ENCODE measurements around the gene ANTXR2.

Gene ANTXR2

GRCh38 chr4:80065601-80066000 is 7.4 kb downstream of the ANTXR2 start:
- no peak overlapping the region for H4K5ac ChIP-seq (ENCODE audit: low read length)
- H3K9ac ChIP-seq (ENCODE audit: low read length): no peak overlapping the region
- H3K36me3 ChIP-seq (ENCODE audit: control insufficient read depth, insufficient read depth, low read length): no peaks in the 10 kb centered on the region
- no peaks in the 10 kb centered on the region for H3K79me1 ChIP-seq (ENCODE audit: low read length)
- H4K8ac ChIP-seq (ENCODE audit: low read depth, low read length): no peak overlapping the region
- no peak overlapping the region for H3K4me3 ChIP-seq (ENCODE audit: low read length)
- WGBS (ENCODE audit: extremely low coverage, insufficient coverage, low lambda C conversion rate): no CpG with 5 or more reads among the region's 2 CpGs
- H3K79me2 ChIP-seq (ENCODE audit: control insufficient read depth, insufficient read depth, low read length): no peaks in the 10 kb centered on the region
- no peaks in the 10 kb centered on the region for H3K27me3 ChIP-seq (ENCODE audit: insufficient read depth, low read length, poor library complexity)
- no peak overlapping the region for H3K23ac ChIP-seq (ENCODE audit: low read length)
- H3K18ac ChIP-seq (ENCODE audit: low read length): no peak overlapping the region
- DNase-seq: no peak
- no peak overlapping the region for H2BK120ac ChIP-seq (ENCODE audit: low read depth, low read length)
- no peaks in the 10 kb centered on the region for H3K4me1 ChIP-seq (ENCODE audit: control insufficient read depth, low read depth, low read length)
- no peak overlapping the region for H2BK5ac ChIP-seq (ENCODE audit: low read length)
- no peak overlapping the region for H2AK5ac ChIP-seq (ENCODE audit: low read length)
- no peak overlapping the region for H3K4ac ChIP-seq (ENCODE audit: low read depth, low read length)
- no peak overlapping the region for H3K27ac ChIP-seq (ENCODE audit: low read depth, low read length)
- H2BK15ac ChIP-seq (replicated peaks; ENCODE audit: low read depth): no peak overlapping the region
- no peak overlapping the region for H3K4me2 ChIP-seq (ENCODE audit: low read length)
- no peak overlapping the region for H3K56ac ChIP-seq (ENCODE audit: low read length)

GRCh38 chr4:80062527-80062926 is 10.5 kb downstream of the ANTXR2 start:
- H3K27ac ChIP-seq (ENCODE audit: low read depth, low read length): no peak overlapping the region
- no peak for DNase-seq
- no peak overlapping the region for H3K23ac ChIP-seq (ENCODE audit: low read length)
- H3K27me3 ChIP-seq (ENCODE audit: insufficient read depth, low read length, poor library complexity): no peaks in the 10 kb centered on the region
- H3K4me1 ChIP-seq (ENCODE audit: control insufficient read depth, low read depth, low read length): no peaks in the 10 kb centered on the region
- H3K4ac ChIP-seq (ENCODE audit: low read depth, low read length): no peak overlapping the region
- H2AK5ac ChIP-seq (ENCODE audit: low read length): no peak overlapping the region
- H3K4me3 ChIP-seq (ENCODE audit: low read length): no peak overlapping the region
- H3K4me2 ChIP-seq (ENCODE audit: low read length): no peak overlapping the region
- no peak overlapping the region for H3K56ac ChIP-seq (ENCODE audit: low read length)
- H2BK5ac ChIP-seq (ENCODE audit: low read length): no peak overlapping the region
- no peak overlapping the region for H3K9ac ChIP-seq (ENCODE audit: low read length)
- no peak overlapping the region for H3K18ac ChIP-seq (ENCODE audit: low read length)
- no peaks in the 10 kb centered on the region for H3K36me3 ChIP-seq (ENCODE audit: control insufficient read depth, insufficient read depth, low read length)
- H4K5ac ChIP-seq (ENCODE audit: low read length): no peak overlapping the region
- H2BK120ac ChIP-seq (ENCODE audit: low read depth, low read length): no peak overlapping the region
- no peaks in the 10 kb centered on the region for H3K79me1 ChIP-seq (ENCODE audit: low read length)
- no peak overlapping the region for H4K8ac ChIP-seq (ENCODE audit: low read depth, low read length)
- H3K79me2 ChIP-seq (ENCODE audit: control insufficient read depth, insufficient read depth, low read length): no peaks in the 10 kb centered on the region
- no peak overlapping the region for H2BK15ac ChIP-seq (replicated peaks; ENCODE audit: low read depth)
- no CpG with 5 or more reads among the region's 3 CpGs for WGBS (ENCODE audit: extremely low coverage, insufficient coverage, low lambda C conversion rate)

DNA sequence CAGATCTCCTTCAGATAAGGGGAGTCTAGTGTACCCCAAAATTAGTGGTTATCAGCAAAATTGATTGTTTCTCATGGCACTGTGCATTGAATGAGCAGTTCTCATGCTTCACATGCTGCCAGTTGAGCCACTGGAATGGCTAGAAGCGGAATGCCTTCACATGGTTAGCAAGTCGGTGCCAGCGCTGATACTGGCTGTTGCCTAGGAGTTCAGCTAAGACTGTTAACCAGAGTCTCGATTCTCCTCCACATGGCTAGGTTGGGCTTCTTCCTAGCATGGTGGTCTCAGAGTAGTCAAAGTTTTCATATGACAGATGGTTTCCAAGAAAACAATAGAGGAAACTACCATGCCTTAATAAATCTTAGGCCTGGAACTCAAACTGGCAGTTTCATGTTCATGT is 12.2 kb downstream of the ANTXR2 start:
- H2BK5ac ChIP-seq (ENCODE audit: low read length): no peak overlapping the region
- H3K9ac ChIP-seq (ENCODE audit: low read length): no peak overlapping the region
- H3K79me1 ChIP-seq (ENCODE audit: low read length): no peaks in the 10 kb centered on the region
- no peak overlapping the region for H2AK5ac ChIP-seq (ENCODE audit: low read length)
- H2BK15ac ChIP-seq (replicated peaks; ENCODE audit: low read depth): no peak overlapping the region
- H3K4me3 ChIP-seq (ENCODE audit: low read length): no peak overlapping the region
- no peak overlapping the region for H3K4me2 ChIP-seq (ENCODE audit: low read length)
- H3K18ac ChIP-seq (ENCODE audit: low read length): no peak overlapping the region
- no peaks in the 10 kb centered on the region for H3K27me3 ChIP-seq (ENCODE audit: insufficient read depth, low read length, poor library complexity)
- no peaks in the 10 kb centered on the region for H3K79me2 ChIP-seq (ENCODE audit: control insufficient read depth, insufficient read depth, low read length)
- H3K36me3 ChIP-seq (ENCODE audit: control insufficient read depth, insufficient read depth, low read length): no peaks in the 10 kb centered on the region
- H4K5ac ChIP-seq (ENCODE audit: low read length): no peak overlapping the region
- no peak overlapping the region for H3K56ac ChIP-seq (ENCODE audit: low read length)
- H3K23ac ChIP-seq (ENCODE audit: low read length): no peak overlapping the region
- no peak overlapping the region for H3K27ac ChIP-seq (ENCODE audit: low read depth, low read length)
- no peaks in the 10 kb centered on the region for H3K4me1 ChIP-seq (ENCODE audit: control insufficient read depth, low read depth, low read length)
- no peak overlapping the region for H3K4ac ChIP-seq (ENCODE audit: low read depth, low read length)
- no peak overlapping the region for H2BK120ac ChIP-seq (ENCODE audit: low read depth, low read length)
- no peak for DNase-seq
- no peak overlapping the region for H4K8ac ChIP-seq (ENCODE audit: low read depth, low read length)
- WGBS (ENCODE audit: extremely low coverage, insufficient coverage, low lambda C conversion rate): no CpG with 5 or more reads among the region's 4 CpGs

DNA sequence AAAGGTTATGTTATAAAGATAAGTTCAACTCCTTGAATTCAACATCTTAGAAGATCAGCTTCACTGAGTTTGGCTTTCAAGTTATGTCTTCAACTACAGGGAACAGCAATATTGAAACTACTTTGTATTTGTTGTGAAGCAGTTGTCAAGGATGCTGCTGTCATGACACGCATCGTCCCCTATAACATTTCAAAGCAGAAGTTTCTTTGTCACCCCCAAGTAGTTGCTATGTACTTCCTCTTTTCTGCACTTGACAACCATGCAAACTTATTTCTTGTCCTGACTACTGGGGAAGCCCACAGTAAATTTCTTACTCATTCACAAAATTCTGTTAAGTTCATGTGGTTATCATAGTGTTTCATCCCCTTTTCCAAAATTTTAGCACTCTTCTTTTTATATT is 14.3 kb downstream of the ANTXR2 start:
- H3K79me2 ChIP-seq (ENCODE audit: control insufficient read depth, insufficient read depth, low read length): no peaks in the 10 kb centered on the region
- H4K5ac ChIP-seq (ENCODE audit: low read length): no peak overlapping the region
- no peaks in the 10 kb centered on the region for H3K4me1 ChIP-seq (ENCODE audit: control insufficient read depth, low read depth, low read length)
- no peak overlapping the region for H3K23ac ChIP-seq (ENCODE audit: low read length)
- H2BK5ac ChIP-seq (ENCODE audit: low read length): no peak overlapping the region
- H3K56ac ChIP-seq (ENCODE audit: low read length): no peak overlapping the region
- H3K36me3 ChIP-seq (ENCODE audit: control insufficient read depth, insufficient read depth, low read length): no peaks in the 10 kb centered on the region
- no peak overlapping the region for H3K18ac ChIP-seq (ENCODE audit: low read length)
- H3K4ac ChIP-seq (ENCODE audit: low read depth, low read length): no peak overlapping the region
- WGBS (ENCODE audit: extremely low coverage, insufficient coverage, low lambda C conversion rate): no CpG with 5 or more reads among the region's 2 CpGs
- no peak overlapping the region for H2AK5ac ChIP-seq (ENCODE audit: low read length)
- no peak overlapping the region for H3K9ac ChIP-seq (ENCODE audit: low read length)
- H3K4me2 ChIP-seq (ENCODE audit: low read length): no peak overlapping the region
- no peak overlapping the region for H4K8ac ChIP-seq (ENCODE audit: low read depth, low read length)
- no peaks in the 10 kb centered on the region for H3K79me1 ChIP-seq (ENCODE audit: low read length)
- no peak overlapping the region for H3K4me3 ChIP-seq (ENCODE audit: low read length)
- no peak overlapping the region for H3K27ac ChIP-seq (ENCODE audit: low read depth, low read length)
- no peak overlapping the region for H2BK120ac ChIP-seq (ENCODE audit: low read depth, low read length)
- no peak overlapping the region for H2BK15ac ChIP-seq (replicated peaks; ENCODE audit: low read depth)
- DNase-seq: peak; percentile 29
- H3K27me3 ChIP-seq (ENCODE audit: insufficient read depth, low read length, poor library complexity): no peaks in the 10 kb centered on the region

- no CpG with 5 or more reads among the region's 4 CpGs for WGBS (ENCODE audit: extremely low coverage, insufficient coverage, low lambda C conversion rate)
- Histone ChIP-seq H2AK5ac (ENCODE audit: low read length) (no peak overlapping the region), H3K27ac (ENCODE audit: low read depth, low read length) (no peak overlapping the region), H3K23ac (ENCODE audit: low read length) (no peak overlapping the region), H4K8ac (ENCODE audit: low read depth, low read length) (no peak overlapping the region), H3K4me3 (ENCODE audit: low read length) (no peak overlapping the region), H2BK5ac (ENCODE audit: low read length) (no peak overlapping the region), H2BK120ac (ENCODE audit: low read depth, low read length) (no peak overlapping the region), H4K5ac (ENCODE audit: low read length) (no peak overlapping the region), H2BK15ac (replicated peaks; ENCODE audit: low read depth) (no peak overlapping the region), H3K4me2 (ENCODE audit: low read length) (no peak overlapping the region), H3K36me3 (ENCODE audit: control insufficient read depth, insufficient read depth, low read length) (no peaks in the 10 kb centered on the region), H3K4ac (ENCODE audit: low read depth, low read length) (no peak overlapping the region), H3K27me3 (ENCODE audit: insufficient read depth, low read length, poor library complexity) (no peaks in the 10 kb centered on the region), H3K4me1 (ENCODE audit: control insufficient read depth, low read depth, low read length) (no peaks in the 10 kb centered on the region), H3K79me2 (ENCODE audit: control insufficient read depth, insufficient read depth, low read length) (no peaks in the 10 kb centered on the region), H3K9ac (ENCODE audit: low read length) (no peak overlapping the region), H3K56ac (ENCODE audit: low read length) (no peak overlapping the region), H3K79me1 (ENCODE audit: low read length) (no peaks in the 10 kb centered on the region), H3K18ac (ENCODE audit: low read length) (no peak overlapping the region)
- no peak for DNase-seq
These were observed 18.7 kb downstream of the ANTXR2 start for GRCh38 chr4:80054375-80054774.

GRCh38 chr4:80053140-80053910 is 19.7 kb downstream of the ANTXR2 start:
- no peak overlapping the region for H3K23ac ChIP-seq (ENCODE audit: low read length)
- no peak overlapping the region for H3K4ac ChIP-seq (ENCODE audit: low read depth, low read length)
- no peak overlapping the region for H2AK5ac ChIP-seq (ENCODE audit: low read length)
- no peaks in the 10 kb centered on the region for H3K4me1 ChIP-seq (ENCODE audit: control insufficient read depth, low read depth, low read length)
- no peak overlapping the region for H4K8ac ChIP-seq (ENCODE audit: low read depth, low read length)
- H3K18ac ChIP-seq (ENCODE audit: low read length): no peak overlapping the region
- H3K4me2 ChIP-seq (ENCODE audit: low read length): no peak overlapping the region
- no peak overlapping the region for H3K4me3 ChIP-seq (ENCODE audit: low read length)
- WGBS (ENCODE audit: extremely low coverage, insufficient coverage, low lambda C conversion rate): no CpG with 5 or more reads among the region's 1 CpG
- H3K79me1 ChIP-seq (ENCODE audit: low read length): no peaks in the 10 kb centered on the region
- no peak overlapping the region for H3K27ac ChIP-seq (ENCODE audit: low read depth, low read length)
- no peak for DNase-seq
- H4K5ac ChIP-seq (ENCODE audit: low read length): no peak overlapping the region
- H3K79me2 ChIP-seq (ENCODE audit: control insufficient read depth, insufficient read depth, low read length): no peaks in the 10 kb centered on the region
- H3K56ac ChIP-seq (ENCODE audit: low read length): no peak overlapping the region
- no peaks in the 10 kb centered on the region for H3K36me3 ChIP-seq (ENCODE audit: control insufficient read depth, insufficient read depth, low read length)
- no peak overlapping the region for H2BK5ac ChIP-seq (ENCODE audit: low read length)
- H2BK15ac ChIP-seq (replicated peaks; ENCODE audit: low read depth): no peak overlapping the region
- no peaks in the 10 kb centered on the region for H3K27me3 ChIP-seq (ENCODE audit: insufficient read depth, low read length, poor library complexity)
- H3K9ac ChIP-seq (ENCODE audit: low read length): no peak overlapping the region
- no peak overlapping the region for H2BK120ac ChIP-seq (ENCODE audit: low read depth, low read length)
